ENCODE results near the gene RAD51B.

RAD51B gene

GRCh38 chr14:68312300-68312699 lies 492.7 kb downstream of the RAD51B start:
- no peak for TF ChIP-seq CTCF (IDR thresholded peaks at IDR 0.05; ENCODE audit: low read depth, low read length)
- no peak overlapping the region for H3K4me3 ChIP-seq (replicated peaks in 1 of 2; ENCODE audit: low read depth in 2 of 2, low read length in 2 of 2)
- DNase-seq (ENCODE audit: low read depth in 2 of 2), result no peak

GRCh38 chr14:68312884-68313610 lies 493.5 kb downstream of the RAD51B start:
- H3K4me3 ChIP-seq (replicated peaks in 1 of 2; ENCODE audit: low read depth in 2 of 2, low read length in 2 of 2), result no peak overlapping the region
- TF ChIP-seq CTCF (IDR thresholded peaks at IDR 0.05; ENCODE audit: low read depth, low read length), result no peak
- DNase-seq (ENCODE audit: low read depth in 2 of 2), result no peak

GRCh38 chr14:68314642-68315041 lies 495.1 kb downstream of the RAD51B start:
- no peak for TF ChIP-seq CTCF (IDR thresholded peaks at IDR 0.05; ENCODE audit: low read depth, low read length)
- DNase-seq (ENCODE audit: low read depth in 2 of 2), result no peak
- H3K4me3 ChIP-seq (replicated peaks in 1 of 2; ENCODE audit: low read depth in 2 of 2, low read length in 2 of 2), result no peak overlapping the region

GRCh38 chr14:68315081-68315480 lies 495.5 kb downstream of the RAD51B start:
- no peak for DNase-seq (ENCODE audit: low read depth in 2 of 2)
- no peak overlapping the region for H3K4me3 ChIP-seq (replicated peaks in 1 of 2; ENCODE audit: low read depth in 2 of 2, low read length in 2 of 2)
- no peak for TF ChIP-seq CTCF (IDR thresholded peaks at IDR 0.05; ENCODE audit: low read depth, low read length)

- no peak for TF ChIP-seq CTCF (IDR thresholded peaks at IDR 0.05; ENCODE audit: low read depth, low read length)
- H3K4me3 ChIP-seq (replicated peaks in 1 of 2; ENCODE audit: low read depth in 2 of 2, low read length in 2 of 2), result no peak overlapping the region
- no peak for DNase-seq (ENCODE audit: low read depth in 2 of 2)
These were observed 496.7 kb downstream of the RAD51B start for GRCh38 chr14:68316078-68316868.

- no peak for DNase-seq (ENCODE audit: low read depth in 2 of 2)
- H3K4me3 ChIP-seq (replicated peaks in 1 of 2; ENCODE audit: low read depth in 2 of 2, low read length in 2 of 2), result no peak overlapping the region
- TF ChIP-seq CTCF (IDR thresholded peaks at IDR 0.05; ENCODE audit: low read depth, low read length), result no peak
These were observed 497.7 kb downstream of the RAD51B start for GRCh38 chr14:68317239-68317638.

All from cardiac fibroblast (primary cell).